GM12873 (cell line): ENCODE measurements around the gene UBE3B.

Experiments
- CTCF ChIP-seq: IDR thresholded peaks from 2 replicates; pipeline ENCODE4 v1.5.1; 2012; ENCODE audit warnings: low read depth, mild to moderate bottlenecking, moderate library complexity, low read length, control low read depth; ENCODE audit not compliant: insufficient read depth; ENCODE audit errors: missing control alignments

The UBE3B gene

GRCh38 chr12:109452489-109452888, 24.9 kb upstream of the UBE3B start:
- TF ChIP-seq CTCF = no peak

DNA sequence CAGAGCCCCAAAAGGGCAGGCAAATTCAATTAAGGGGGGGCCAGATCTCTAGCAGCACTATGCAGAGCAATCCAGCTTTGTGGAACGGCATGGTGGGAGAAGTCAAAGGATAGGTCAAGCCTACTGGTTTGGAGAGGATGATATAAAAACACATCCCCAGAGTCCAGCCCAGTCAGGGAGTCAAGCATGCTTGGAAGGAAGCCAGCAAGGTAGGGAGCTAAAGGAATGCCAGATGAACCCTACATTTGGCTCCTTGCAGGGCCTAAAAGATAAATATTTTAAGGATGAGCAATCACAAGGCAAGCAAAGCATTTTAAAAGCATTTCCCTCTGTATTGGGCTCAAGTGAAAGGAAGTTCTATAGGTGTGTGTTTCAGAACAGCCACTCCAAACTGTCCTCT, 21.7 kb upstream of the UBE3B start:
- TF ChIP-seq CTCF = no peak

DNA sequence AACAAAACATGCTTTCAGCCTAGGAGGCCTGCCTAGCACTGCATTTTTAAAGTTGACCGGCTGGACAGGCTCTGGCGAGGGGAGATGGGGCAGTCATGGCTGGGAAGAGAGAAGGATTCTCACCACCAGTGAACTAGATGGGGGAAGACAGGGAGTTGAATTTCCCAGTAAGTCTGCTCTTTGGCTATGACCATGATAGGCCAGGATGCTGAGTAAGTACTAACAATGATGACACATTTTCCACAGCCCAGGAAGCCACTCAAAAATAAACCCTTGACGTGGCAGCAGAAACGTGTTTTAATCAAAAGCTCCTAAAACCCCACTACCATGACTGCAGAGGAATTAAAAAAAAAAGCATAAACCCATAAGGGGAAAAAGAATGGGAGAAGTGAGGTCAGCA, 19.3 kb upstream of the UBE3B start:
- no peak for TF ChIP-seq CTCF

DNA sequence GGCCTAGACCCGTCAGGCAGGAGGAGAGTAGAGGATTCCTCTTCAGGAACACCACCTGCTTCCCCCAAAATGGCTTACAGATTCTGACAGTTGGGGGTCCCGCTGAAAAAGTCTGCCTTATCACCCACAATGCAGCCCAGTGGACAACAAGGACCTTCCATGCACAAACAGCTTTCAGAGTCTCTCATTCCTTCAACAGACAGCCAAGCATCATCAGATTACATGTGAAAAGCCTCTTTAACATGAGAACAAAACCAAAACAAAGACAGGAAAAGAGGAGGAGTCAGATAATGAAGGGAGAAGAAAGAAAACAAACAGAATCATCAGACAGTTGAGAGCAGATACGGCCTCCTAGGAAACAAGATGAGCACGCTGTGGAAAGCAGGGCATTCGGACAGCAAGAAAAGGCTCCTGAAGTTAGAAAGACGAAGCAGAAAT, 18.6 kb upstream of the UBE3B start:
- TF ChIP-seq CTCF = no peak

DNA sequence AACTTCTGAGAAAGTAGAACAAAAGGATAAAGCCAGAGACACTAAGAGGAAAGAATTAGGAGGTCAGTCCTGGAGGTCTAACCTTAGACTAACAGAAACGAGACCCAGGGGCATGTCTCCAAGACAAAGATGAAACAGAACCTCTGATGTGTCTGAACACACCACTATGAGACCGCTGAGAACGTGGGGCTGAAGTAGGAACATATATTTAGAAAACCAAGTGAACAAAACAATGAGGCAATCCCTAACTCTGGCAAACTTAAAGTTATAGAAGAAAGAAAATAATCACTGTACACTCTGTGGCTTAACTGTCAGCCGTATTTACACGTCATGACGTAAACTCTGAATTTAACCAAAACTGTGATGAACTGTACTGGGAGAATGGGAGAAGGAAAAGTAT, 18.2 kb upstream of the UBE3B start:
- no peak for TF ChIP-seq CTCF

GRCh38 chr12:109460538-109460937, 16.9 kb upstream of the UBE3B start:
- no peak for TF ChIP-seq CTCF

DNA sequence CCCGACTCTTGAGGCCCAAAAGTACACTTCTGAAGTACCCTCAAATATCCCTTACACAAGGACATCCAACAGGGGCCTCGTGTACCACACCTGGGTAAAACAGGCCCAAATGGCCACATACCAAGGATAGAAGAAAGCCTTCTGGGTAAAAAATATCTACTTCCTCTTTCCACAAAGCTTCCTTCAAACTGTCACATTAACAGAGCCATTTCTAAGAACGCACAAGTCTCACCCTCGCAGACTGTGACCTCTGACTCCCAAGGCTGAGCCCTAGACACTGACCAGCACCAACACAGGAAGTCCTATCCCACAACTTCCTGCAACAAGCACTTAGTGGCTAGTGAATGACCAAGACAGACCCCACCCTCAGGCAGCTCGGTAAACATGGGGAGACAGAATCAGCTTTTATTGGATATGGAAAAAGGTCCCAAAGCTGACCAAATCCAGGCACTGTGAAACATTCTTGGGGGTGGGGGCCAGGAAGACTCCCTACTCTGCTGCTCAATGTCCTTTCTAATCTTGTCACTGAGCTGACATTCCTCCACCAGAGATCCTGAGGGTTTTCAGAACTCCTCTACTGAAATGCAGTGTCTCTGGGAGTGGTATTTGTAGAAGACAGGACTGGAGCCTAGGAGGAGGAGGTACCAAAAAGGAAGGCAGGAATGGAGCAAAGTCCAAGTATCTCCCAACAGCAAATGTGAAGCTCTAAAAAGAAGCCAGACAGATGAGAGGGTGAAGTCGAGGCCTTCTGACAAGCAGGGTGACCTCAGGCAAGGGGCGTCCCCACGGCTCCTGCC, 16.2 kb upstream of the UBE3B start:
- no peak for TF ChIP-seq CTCF
